Keratinocyte (primary cell): Measurements from ENCODE around the gene RNF13. TPM values are rescaled to one million over a fixed set of nuclear protein-coding genes. Genes with fewer than 3 reads are reported as not detected.

Source experiments
- DNase-seq: peaks from one replicate; pipeline ENCODE4 v3.0.0-alpha.2; 2011; ENCODE audit warnings: low read depth, missing footprints, low spot score
- FAIRE-seq: peaks from 2 replicates; lab custom pipeline; 2011; peaks lifted over from hg19 to GRCh38; lab: Jason Lieb, UNC
- H2AFZ ChIP-seq: 2 replicates; pipeline ENCODE4 v1.6.0; 2012; ENCODE audit warnings: low read length, control low read depth, inconsistent platforms; ENCODE audit not compliant: control insufficient read depth
- H3K27ac ChIP-seq: 2 replicates; pipeline ENCODE4 v1.5.1; 2011; ENCODE audit warnings: low read length; ENCODE audit not compliant: control insufficient read depth, insufficient read depth
- H3K27me3 ChIP-seq: 3 replicates; pipeline ENCODE4 v1.6.0; 2011; ENCODE audit warnings: low read length; ENCODE audit not compliant: control insufficient read depth, insufficient read depth; ENCODE audit errors: extremely low read depth
- H3K36me3 ChIP-seq, 2 experiments: 2 replicates in 1 of 2; 3 replicates in 1 of 2; pipeline ENCODE4 v1.5.1; 2011; ENCODE audit warnings: low read length in 2 of 2, mild to moderate bottlenecking in 1 of 2; ENCODE audit not compliant: control insufficient read depth in 2 of 2, insufficient read depth in 2 of 2; ENCODE audit errors: extremely low read depth in 1 of 2
- H3K4me1 ChIP-seq: 3 replicates; pipeline ENCODE4 v1.5.1; 2011; ENCODE audit warnings: low read length; ENCODE audit not compliant: control insufficient read depth, insufficient read depth; ENCODE audit errors: extremely low read depth
- H3K4me2 ChIP-seq: 3 replicates; pipeline ENCODE4 v1.6.0; 2011; ENCODE audit warnings: low read depth, low read length; ENCODE audit not compliant: control insufficient read depth, insufficient read depth; ENCODE audit errors: extremely low read depth
- H3K4me3 ChIP-seq, 3 experiments: fragments of 200-600 bp in 1 of 3; sonication (generic) in 1 of 3; 2 replicates in 2 of 3; 3 replicates in 1 of 3; pipeline ENCODE4 v1.5.1; 2011 to 2016; ENCODE audit warnings: low read length in 3 of 3, mild to moderate bottlenecking in 3 of 3, control low read depth in 2 of 3, inconsistent platforms in 1 of 3, low read depth in 1 of 3, mixed read lengths in 1 of 3, mixed run types in 1 of 3, moderate library complexity in 1 of 3; ENCODE audit not compliant: control insufficient read depth in 2 of 3, insufficient read depth in 2 of 3; ENCODE audit errors: extremely low read depth in 1 of 3
- H3K79me2 ChIP-seq: 2 replicates; pipeline ENCODE4 v1.6.0; 2012; ENCODE audit warnings: low read length; ENCODE audit not compliant: control insufficient read depth, insufficient read depth
- H3K9ac ChIP-seq: 3 replicates; pipeline ENCODE4 v1.6.0; 2011; ENCODE audit warnings: low read length; ENCODE audit not compliant: control insufficient read depth, insufficient read depth; ENCODE audit errors: extremely low read depth
- H3K9me1 ChIP-seq: 3 replicates; pipeline ENCODE4 v1.6.0; 2011; ENCODE audit warnings: low read length; ENCODE audit not compliant: control insufficient read depth, insufficient read depth; ENCODE audit errors: extremely low read depth
- H3K9me3 ChIP-seq: 2 replicates; pipeline ENCODE4 v1.5.1; 2012; ENCODE audit warnings: low read depth, low read length; ENCODE audit not compliant: control insufficient read depth
- H4K20me1 ChIP-seq: 3 replicates; pipeline ENCODE4 v1.6.0; 2011; ENCODE audit warnings: low read length; ENCODE audit not compliant: control insufficient read depth, insufficient read depth; ENCODE audit errors: extremely low read depth
- EZH2 ChIP-seq: IDR thresholded peaks from one replicate; pipeline ENCODE4 v1.6.1; 2012; ENCODE audit warnings: inconsistent platforms, mild to moderate bottlenecking, low read length, moderate library complexity
- dilution Hi-C: fragments of 300-500 bp; cut with MboI; formaldehyde crosslinking; loops from one replicate; pipeline ENCODE4 v1.7.0; 2020; ENCODE audit warnings: low sequenced_read_pairs; ENCODE audit not compliant: extremely low pct_ligation_motif_present
- polyA plus RNA-seq, 5 experiments: library from polyadenylated mRNA; depleted of rRNA in 3 of 5; stranded (reverse) in 3 of 5; stranded (forward) in 1 of 5; unstranded in 1 of 5; fragments of >200 nt; gene quantifications; 1 replicate in 1 of 5; 2 replicates in 3 of 5; 3 replicates in 1 of 5; pipeline versions ENCODE4 v1.2.1 to v1.2.3, GENCODE V29; 2011 to 2012; ENCODE audit warnings: missing spikeins in 2 of 5, low read depth in 1 of 5, low replicate concordance in 1 of 5
- TF ChIP-seq, protein P1 (sequence below), 3 experiments: IDR thresholded peaks in 1 of 3; conservative IDR thresholded peaks in 1 of 3; optimal IDR thresholded peaks in 1 of 3; 2 replicates in 2 of 3; 3 replicates in 1 of 3; pipeline versions ENCODE3 to v1.5.1; 2011; ENCODE audit warnings: low read length in 3 of 3, mild to moderate bottlenecking in 3 of 3, moderate library complexity in 2 of 3, control low read depth in 1 of 3, inconsistent platforms in 1 of 3; ENCODE audit not compliant: insufficient read depth in 2 of 3; ENCODE audit errors: extremely low read depth in 1 of 3

RNF13 gene
- polyA plus RNA-seq, 1 donor (not counting 4 experiments of a cell fraction or from before 2014, with no cell fraction given): 57.4 TPM

DNA sequence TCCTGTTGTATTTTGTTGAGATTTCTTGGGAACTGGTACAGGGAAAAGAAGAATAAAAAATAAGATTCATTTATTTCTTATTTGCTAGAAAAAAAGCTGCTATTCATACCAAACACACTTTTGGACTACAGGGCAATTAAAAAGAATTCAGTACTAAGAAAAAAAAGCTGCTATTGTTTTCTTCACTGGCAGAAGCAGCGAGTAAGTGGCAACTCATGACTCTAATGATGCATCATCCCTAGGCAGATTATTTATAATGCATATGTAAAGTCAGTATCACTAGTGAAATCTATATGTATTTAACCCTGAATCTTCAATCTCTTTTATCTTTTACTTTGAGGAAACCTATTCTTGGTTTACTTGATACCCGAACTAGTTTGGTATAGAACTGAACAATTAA lies 142.4 kb downstream of the RNF13 start:
- H3K27ac ChIP-seq: no peak overlapping the region
- no peak overlapping the region for H3K9ac ChIP-seq
- H3K4me1 ChIP-seq: peaks cover 5% of the 10 kb centered on the region
- no peak overlapping the region for H3K4me3 ChIP-seq
- no peak overlapping the region for H2AFZ ChIP-seq
- no peaks in the 10 kb centered on the region for H3K9me1 ChIP-seq
- no peak overlapping the region for H3K4me2 ChIP-seq
- DNase-seq (no peak), FAIRE-seq (no peak)
- TF ChIP-seq, protein P1, sequence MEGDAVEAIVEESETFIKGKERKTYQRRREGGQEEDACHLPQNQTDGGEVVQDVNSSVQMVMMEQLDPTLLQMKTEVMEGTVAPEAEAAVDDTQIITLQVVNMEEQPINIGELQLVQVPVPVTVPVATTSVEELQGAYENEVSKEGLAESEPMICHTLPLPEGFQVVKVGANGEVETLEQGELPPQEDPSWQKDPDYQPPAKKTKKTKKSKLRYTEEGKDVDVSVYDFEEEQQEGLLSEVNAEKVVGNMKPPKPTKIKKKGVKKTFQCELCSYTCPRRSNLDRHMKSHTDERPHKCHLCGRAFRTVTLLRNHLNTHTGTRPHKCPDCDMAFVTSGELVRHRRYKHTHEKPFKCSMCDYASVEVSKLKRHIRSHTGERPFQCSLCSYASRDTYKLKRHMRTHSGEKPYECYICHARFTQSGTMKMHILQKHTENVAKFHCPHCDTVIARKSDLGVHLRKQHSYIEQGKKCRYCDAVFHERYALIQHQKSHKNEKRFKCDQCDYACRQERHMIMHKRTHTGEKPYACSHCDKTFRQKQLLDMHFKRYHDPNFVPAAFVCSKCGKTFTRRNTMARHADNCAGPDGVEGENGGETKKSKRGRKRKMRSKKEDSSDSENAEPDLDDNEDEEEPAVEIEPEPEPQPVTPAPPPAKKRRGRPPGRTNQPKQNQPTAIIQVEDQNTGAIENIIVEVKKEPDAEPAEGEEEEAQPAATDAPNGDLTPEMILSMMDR (optimal IDR thresholded peaks at IDR 0.05 in 1 of 3, IDR thresholded peaks at IDR 0.05 in 1 of 3, conservative IDR thresholded peaks at IDR 0.05 in 1 of 3; ENCODE audit: extremely low read depth in 1 of 3, insufficient read depth in 2 of 3, low read length in 3 of 3): no peak
- TF ChIP-seq EZH2: no peak
- H3K36me3 ChIP-seq: peaks cover 0 to 3% of the 10 kb centered on the region in 2 experiments
- no peaks in the 10 kb centered on the region for H4K20me1 ChIP-seq
- H3K79me2 ChIP-seq: no peaks in the 10 kb centered on the region
- dilution Hi-C loops: no loop called here
- H3K27me3 ChIP-seq: no peaks in the 10 kb centered on the region
- no peaks in the 10 kb centered on the region for H3K9me3 ChIP-seq

DNA sequence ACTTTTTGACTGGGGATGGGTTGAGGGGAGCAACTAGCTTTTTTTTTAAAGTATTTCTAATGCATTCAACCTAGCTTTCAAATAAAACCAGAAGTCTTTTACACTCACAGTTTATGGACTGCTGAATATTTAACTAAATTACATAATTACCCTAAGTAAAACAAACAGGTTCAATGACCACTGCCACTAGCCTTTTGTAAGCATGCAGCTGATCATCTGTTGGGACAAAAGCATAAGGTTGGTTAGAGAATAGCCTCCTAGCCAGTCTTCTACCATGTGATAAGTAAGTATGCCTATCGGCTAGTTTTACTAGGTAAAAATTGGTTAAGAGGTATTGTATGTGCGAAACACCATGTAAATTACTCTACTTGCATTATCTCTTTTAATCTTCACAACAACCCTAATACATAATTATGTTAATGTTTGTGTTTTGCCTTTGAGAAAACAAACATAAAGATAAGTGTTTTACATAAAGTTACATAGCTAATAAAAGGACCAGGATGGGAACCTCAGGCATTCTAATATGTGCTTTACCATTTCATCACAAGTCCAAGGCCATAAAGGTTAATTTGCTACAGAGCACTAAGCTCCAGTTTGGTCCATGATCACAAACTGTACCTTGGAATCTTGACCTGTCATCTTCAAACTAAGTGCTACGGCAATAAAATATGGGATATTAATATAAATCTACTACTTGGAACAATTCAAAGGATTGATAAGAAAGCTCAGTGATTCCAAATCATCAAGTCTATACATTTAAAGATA lies 144.5 kb downstream of the RNF13 start:
- no peaks in the 10 kb centered on the region for H3K79me2 ChIP-seq
- H3K36me3 ChIP-seq: peaks cover 0 to 3% of the 10 kb centered on the region in 2 experiments
- no peak overlapping the region for H3K9ac ChIP-seq
- dilution Hi-C loops: no loop called here
- no peaks in the 10 kb centered on the region for H3K9me1 ChIP-seq
- H3K4me3 ChIP-seq: no peak overlapping the region
- peaks cover 5% of the 10 kb centered on the region for H3K4me1 ChIP-seq
- H3K9me3 ChIP-seq: no peaks in the 10 kb centered on the region
- no peaks in the 10 kb centered on the region for H3K27me3 ChIP-seq
- H4K20me1 ChIP-seq: no peaks in the 10 kb centered on the region
- DNase-seq: no peak
- FAIRE-seq: no peak
- H3K27ac ChIP-seq: no peak overlapping the region
- H2AFZ ChIP-seq: no peak overlapping the region
- no peak for TF ChIP-seq EZH2
- TF ChIP-seq, protein P1 (optimal IDR thresholded peaks at IDR 0.05 in 1 of 3, IDR thresholded peaks at IDR 0.05 in 1 of 3, conservative IDR thresholded peaks at IDR 0.05 in 1 of 3; ENCODE audit: extremely low read depth in 1 of 3, insufficient read depth in 2 of 3, low read length in 3 of 3): no peak
- H3K4me2 ChIP-seq: no peak overlapping the region
